EH (cell line): Measurements from ENCODE around the gene OGFR.

Experiments
- DNase-seq: peaks from one replicate; pipeline ENCODE4 v3.0.0-alpha.2; 2015; ENCODE audit warnings: low read depth

OGFR gene

GRCh38 chr20:62816031-62816883 lies 11.6 kb downstream of the OGFR start:
- DNase-seq = peak; percentile 32

GRCh38 chr20:62816884-62817873 lies 12.5 kb downstream of the OGFR start, which contains the start of gene COL9A3:
Gene COL9A3 (plus strand): TSS chr20:62817050. CDS start chr20:62817065, 15 bp downstream.
- no peak for DNase-seq

DNA sequence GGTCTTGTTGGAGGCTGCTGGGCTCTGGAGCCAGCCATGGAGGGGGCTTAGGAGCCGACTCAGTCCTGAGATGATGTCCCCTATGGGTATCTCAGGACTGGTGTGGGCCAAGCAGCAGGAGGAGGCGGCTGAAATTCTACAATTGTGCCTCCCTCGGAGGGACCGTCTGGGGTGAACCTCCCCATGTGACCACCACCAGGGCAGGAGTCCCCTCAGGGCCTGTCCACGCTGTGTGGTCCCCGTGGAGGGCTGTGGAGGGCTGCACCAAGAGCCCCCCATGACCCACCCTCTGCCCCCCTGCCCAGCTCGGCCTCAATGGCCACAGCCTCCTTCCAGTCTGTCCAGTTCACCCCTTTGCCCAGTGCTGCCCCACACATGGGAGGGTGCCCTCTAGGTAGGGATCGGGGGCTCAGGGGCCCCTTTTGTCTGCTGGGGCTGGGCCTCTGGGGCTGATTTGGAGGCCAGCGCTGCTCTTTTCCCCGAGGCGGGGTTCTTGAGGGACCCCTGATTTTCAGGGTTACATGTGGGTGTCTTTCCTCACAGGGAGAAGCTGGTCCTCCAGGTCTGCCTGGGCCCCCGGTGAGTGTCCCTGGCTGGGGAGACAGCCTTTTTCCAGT lies 13.4 kb downstream of the OGFR start:
- no peak for DNase-seq

GRCh38 chr20:62818592-62819493 lies 14.2 kb downstream of the OGFR start:
- peak; percentile 42 for DNase-seq

DNA sequence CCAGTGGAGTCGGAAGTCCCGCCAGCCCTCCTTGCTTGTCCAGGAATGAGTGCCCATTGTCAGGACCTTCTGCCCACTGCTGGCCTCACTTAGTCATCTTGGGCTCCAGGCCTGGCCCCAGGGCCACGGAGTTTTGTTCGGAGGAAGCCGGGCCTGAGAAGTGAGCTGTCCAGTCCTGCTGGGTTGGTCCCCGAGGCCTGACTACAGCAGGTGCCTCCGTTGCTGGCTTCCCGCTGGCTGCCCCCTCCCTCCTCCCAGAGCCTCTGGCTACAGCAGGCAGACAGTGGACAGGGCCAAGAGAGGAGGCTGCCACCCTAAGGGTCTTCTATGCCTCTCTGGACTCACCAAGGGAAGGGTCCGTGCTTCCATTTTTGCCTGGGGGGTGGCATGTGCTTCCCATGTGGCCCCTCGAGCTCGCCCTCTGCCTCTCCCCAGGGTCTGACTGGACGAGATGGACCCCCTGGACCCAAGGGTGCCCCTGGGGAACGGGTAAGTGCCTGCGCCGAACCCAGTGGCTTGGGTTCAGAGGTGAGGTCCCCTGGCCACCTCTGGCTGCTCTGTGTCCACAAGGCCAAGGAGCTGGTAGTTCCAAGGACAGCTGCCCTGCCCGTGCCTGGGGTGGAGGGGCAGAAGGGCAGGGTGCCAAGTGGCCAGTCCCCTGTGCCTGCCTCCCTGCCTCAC lies 15.0 kb downstream of the OGFR start:
- peak; percentile 51 for DNase-seq

DNA sequence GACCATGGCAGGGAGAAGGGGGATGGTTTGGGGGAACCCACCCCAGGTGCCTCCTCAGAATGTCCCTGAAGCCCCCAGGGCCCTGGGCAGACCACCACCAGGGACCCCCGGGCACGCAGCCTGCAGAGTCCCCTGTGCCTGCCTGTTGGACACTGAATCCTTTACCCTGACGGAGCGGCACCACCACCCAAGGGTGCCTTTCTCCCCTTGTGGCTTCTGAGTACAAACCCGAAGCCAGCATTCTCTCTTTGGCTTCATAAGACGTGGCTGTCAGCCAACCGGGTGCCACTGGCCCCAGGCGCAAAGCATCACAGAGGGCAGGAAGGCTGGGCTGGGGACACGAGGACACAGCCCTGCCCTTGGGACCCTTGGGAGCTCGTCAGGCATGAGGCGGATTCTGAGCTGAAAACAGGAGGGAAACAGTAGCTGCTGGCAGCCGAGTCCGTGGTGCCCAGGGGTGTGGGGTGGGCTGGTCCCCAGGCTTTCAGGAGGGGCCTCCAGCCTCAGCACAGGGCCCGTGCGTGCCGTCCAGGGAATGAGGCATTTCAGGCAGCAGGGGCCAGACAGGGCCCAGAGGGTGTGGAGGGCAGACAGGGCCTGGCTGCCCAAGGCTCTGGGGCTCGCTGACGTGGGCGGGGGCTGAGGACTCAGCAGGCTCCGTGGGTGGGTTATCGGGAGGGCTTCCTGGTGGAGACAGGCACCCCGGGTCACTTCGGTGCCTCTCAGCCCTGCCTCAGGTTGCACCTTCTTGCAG lies 15.8 kb downstream of the OGFR start:
- DNase-seq = no peak

GRCh38 chr20:62820962-62821725 lies 16.5 kb downstream of the OGFR start:
- no peak for DNase-seq

DNA sequence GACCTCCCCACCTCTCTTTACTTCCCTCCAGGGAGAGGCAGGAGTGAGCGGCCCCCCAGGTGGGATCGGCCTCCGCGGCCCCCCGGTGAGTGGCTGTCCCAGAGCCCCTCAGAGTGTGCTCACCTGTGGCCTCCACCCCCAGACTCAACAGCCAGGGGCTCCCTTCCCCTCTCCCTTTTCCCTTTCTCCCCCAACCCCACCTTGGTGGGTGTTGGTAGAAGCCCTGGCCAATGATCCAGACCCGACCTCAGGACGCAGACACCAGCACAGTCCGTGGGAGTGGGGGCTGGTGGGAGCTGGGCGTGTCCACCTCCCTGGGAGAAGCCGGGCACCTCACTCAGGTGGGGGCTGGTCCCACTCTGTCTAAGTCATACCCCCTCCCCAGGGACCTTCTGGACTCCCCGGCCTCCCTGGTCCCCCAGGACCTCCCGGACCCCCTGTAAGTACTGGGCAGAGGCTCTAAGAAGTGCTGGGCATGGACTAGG lies 17.1 kb downstream of the OGFR start:
- no peak for DNase-seq

GRCh38 chr20:62822239-62822787 lies 17.7 kb downstream of the OGFR start:
- DNase-seq = no peak

DNA sequence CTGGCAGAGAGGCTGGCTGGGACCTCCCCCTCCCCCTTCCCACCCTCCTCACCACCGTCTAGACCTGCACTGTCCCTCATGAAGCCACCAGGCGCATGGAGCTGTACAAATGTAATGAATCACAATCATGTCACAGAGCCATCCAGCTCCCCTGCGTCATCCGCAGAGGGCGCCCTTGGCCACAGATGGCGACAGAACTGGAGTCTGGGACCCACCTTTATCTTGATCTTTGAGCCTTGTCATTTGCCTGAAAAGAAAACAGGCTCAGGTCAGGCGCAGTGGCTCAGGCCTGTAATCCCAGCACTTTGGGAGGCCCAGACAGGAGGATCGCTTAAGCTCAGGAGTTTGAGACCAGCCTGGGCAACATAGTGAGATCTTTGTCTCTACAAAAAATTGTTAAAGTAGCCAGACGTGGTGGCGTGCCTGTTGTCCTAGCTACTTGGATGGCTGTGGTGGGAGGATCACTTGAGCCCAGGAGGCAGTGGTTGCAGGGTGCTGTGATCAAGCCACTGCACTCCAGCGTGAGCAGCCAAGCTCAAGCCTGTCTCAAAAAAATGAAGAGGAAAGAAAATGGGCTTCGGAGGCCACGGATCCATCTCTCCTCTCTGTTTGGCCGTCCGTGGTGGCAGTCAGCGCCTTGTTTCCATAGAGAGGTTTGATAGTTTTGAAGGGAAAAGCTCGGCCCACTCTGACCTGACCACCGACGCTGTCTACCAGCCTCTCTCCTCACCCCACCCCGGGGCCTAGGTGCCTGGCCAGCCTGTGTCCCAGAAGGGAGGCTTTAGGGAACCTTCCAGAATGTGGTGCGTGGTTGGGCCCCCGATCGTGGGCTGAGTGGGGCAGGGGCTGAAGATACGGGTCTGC lies 18.4 kb downstream of the OGFR start:
- peak; percentile 33 for DNase-seq

DNA sequence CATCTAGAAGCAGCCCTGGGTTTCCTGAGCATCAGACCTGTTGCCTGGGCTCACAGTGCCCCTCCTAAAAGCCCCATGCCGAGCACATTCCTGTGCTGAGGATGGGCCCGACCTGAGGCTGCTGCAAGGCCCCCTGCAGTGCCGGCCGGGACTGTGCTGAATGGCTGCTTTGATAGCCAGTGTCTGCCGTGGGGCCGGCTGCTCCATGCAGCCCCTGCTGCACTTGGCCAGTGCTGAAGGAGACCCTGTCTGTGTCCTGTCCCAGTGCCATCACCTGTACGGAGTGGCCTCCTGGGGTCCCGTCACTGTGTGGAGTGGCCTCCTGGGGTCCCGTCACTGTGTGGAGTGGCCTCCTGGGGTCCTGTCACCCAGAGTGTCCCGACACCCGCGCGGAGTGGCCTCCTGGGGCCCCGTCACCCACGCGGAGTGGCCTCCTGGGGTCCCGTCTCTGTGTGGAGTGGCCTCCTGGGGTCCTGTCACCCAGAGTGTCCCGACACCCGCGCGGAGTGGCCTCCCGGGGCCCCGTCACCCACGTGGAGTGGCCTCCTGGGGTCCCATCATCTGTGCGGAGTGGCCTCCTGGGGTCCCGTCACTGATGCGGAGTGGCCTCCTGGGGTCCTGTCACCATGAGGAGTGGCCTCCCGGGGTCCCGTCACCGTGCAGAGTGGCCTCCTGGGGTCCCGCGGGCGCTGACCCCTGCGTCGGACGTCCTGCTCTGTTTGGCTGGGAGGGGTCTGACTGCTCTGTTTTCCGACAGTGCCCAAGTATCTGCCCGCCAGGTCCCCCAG lies 19.2 kb downstream of the OGFR start:
- DNase-seq = no peak

- DNase-seq = peak; percentile 54
These were observed 20.1 kb downstream of the OGFR start for GRCh38 chr20:62824476-62825332.

DNA sequence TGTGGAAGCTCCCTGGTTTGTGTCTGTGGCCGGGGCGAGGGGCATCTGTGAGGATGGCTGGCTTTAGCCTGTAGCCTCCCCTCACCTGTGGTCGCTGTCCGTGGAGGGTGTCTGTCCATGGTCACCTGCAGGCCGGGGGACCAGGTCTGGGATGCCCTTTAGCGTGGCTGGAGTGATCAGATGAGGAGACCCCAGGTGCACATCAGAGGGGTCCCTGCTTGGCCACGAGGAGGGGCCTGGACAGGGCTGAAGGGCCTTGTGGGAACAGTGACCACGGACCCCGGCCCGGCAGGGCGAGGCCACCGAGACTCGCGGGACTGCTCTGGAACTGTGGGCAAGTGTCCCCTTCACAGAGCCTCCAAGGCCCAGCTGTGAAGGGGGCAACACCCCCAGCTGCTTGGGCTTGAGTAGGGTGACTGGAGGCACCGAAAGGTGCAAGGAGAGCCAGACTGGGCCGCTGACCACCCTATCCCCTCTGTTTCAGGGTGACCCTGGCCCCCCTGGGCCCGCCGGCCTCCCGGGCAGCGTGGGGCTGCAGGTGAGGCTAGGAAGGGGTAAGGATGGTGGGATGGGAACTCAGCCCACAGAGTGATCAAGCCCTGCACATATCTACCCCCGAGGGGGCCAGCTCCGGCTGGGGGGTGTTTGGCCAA lies 20.8 kb downstream of the OGFR start:
- DNase-seq = no peak

DNA sequence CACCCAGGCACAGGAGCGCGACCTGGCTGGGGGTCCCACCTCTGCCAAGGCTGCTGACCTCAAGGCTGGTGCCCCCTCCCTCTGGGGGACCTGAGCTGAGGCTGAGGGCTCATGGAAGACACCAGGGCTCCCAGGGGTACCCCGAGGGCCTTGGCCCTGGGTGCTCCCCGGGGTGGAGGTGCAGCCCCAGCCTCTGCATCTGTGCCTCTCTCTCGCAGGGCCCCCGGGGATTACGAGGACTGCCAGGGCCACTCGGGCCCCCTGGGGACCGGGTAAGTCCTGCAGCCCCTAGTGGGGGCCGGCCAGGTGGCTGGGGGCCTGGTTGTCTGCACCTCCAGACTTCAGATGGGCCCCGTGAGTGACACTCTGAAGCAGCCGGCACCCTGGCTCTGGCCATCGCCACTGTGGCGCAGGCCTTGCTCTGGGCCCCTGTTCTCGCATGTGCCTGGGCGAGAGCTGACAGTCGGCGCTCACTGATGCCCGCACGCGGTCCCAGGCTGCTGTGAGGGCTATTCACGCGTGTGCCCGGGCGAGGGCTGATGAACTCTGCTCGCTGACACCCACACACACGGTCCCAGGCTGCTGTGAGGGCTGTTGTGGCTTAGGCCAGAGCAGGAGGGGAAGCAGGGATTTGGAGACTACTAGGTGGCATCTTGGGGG lies 21.5 kb downstream of the OGFR start:
- DNase-seq = no peak
